ENCODE data around the gene PPARD. TPM values are rescaled to one million over a fixed set of nuclear protein-coding genes. Genes with fewer than 3 reads are reported as not detected.
"Not testable (repeated sequence)": the region's sequence is repeated elsewhere in the genome, so short reads cannot be mapped to it uniquely, and the experiment has no call there.

The PPARD gene
- total RNA-seq, 2 donors from 2014 or later: 21.2 to 24.1 TPM

DNA sequence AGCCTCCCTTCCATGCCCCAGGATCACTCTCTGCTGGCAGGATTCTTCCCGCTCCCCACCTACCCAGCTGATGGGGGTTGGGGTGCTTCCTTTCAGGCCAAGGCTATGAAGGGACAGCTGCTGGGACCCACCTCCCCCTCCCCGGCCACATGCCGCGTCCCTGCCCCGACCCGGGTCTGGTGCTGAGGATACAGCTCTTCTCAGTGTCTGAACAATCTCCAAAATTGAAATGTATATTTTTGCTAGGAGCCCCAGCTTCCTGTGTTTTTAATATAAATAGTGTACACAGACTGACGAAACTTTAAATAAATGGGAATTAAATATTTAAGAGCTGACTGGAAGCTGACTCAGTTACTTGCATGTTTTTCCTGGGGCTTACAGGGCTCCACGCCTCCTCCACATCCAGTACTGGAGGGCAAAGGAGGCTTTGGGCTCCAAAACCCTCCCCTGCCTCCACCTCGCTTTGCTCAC, 85.5 kb downstream of the PPARD start:
- no peaks in the 10 kb centered on the region for H3K9me3 ChIP-seq
- WGBS: 80% methylated on average over 9 of the region's 9 CpGs
- H3K4me3 ChIP-seq: no peak overlapping the region
- no peaks in the 10 kb centered on the region for H3K27me3 ChIP-seq (replicated peaks; ENCODE audit: insufficient read depth)
- no peak overlapping the region for H3K27ac ChIP-seq
- H3K36me3 ChIP-seq: peaks cover 0 to 5% of the 10 kb centered on the region in 2 donors
- no peaks in the 10 kb centered on the region for H3K4me1 ChIP-seq (replicated peaks)
- no peak for DNase-seq (ENCODE audit: low spot score)
- intact Hi-C loops (cut with DNase I): no loop called here
- no peak for TF ChIP-seq CTCF (IDR thresholded peaks at IDR 0.05)

GRCh38 chr6:35428421-35429149, 86.2 kb downstream of the PPARD start:
- no peak overlapping the region for H3K4me3 ChIP-seq
- H3K9me3 ChIP-seq: no peaks in the 10 kb centered on the region
- no peaks in the 10 kb centered on the region for H3K27me3 ChIP-seq (replicated peaks; ENCODE audit: insufficient read depth)
- no peak for DNase-seq (ENCODE audit: low spot score)
- 81% methylated on average over 10 of the region's 10 CpGs for WGBS
- no peak overlapping the region for H3K27ac ChIP-seq
- intact Hi-C loops (cut with DNase I): no loop called here
- TF ChIP-seq POLR2AphosphoS5 (IDR thresholded peaks at IDR 0.05): no peak
- TF ChIP-seq CTCF (IDR thresholded peaks at IDR 0.05): no peak
- no peak for TF ChIP-seq POLR2A (IDR thresholded peaks at IDR 0.05)
- H3K4me1 ChIP-seq (replicated peaks): no peaks in the 10 kb centered on the region
- H3K36me3 ChIP-seq: peaks cover 0 to 5% of the 10 kb centered on the region in 2 donors

- Histone ChIP-seq H3K4me1 (replicated peaks) (no peaks in the 10 kb centered on the region), H3K27ac (no peak overlapping the region), H3K9me3 (no peaks in the 10 kb centered on the region), H3K4me3 (no peak overlapping the region), H3K36me3 (peaks cover 0 to 2% of the 10 kb centered on the region in 2 donors), H3K27me3 (replicated peaks; ENCODE audit: insufficient read depth) (no peaks in the 10 kb centered on the region)
- intact Hi-C loops (cut with DNase I): no loop called here
- no peak for DNase-seq (ENCODE audit: low spot score)
- TF ChIP-seq CTCF (IDR thresholded peaks at IDR 0.05): no peak
- TF ChIP-seq POLR2A (IDR thresholded peaks at IDR 0.05): no peak
- TF ChIP-seq POLR2AphosphoS5 (IDR thresholded peaks at IDR 0.05): no peak
- 97% methylated on average over 2 of the region's 2 CpGs for WGBS
Measured at GRCh38 chr6:35429463-35429862, 87.1 kb downstream of the PPARD start.

DNA sequence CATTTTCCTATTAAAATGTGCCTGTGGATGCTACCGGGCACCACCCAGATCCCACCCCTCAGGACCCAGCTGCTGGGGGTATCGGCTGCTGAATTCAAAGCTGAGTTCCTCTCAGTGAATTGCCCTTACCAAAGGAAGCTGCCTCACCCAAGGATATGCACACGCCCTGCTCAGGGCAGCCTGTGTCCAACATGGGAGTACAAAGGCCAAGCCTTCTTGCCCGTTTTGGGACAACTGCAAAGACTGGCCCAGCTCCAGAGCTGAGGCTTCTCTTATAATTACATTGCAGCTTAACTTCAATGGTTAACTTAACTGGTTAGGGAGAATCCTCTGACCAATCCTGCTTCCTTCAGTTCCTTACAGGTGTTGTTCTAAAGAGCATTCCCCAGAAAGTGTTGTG, 89.9 kb downstream of the PPARD start:
- Histone ChIP-seq H3K4me3 (no peak overlapping the region), H3K27me3 (replicated peaks; ENCODE audit: insufficient read depth) (no peaks in the 10 kb centered on the region), H3K9me3 (no peaks in the 10 kb centered on the region), H3K27ac (no peak overlapping the region), H3K4me1 (replicated peaks) (no peaks in the 10 kb centered on the region), H3K36me3 (no peaks in the 10 kb centered on the region)
- WGBS: 60% methylated on average over 4 of the region's 4 CpGs
- no peak for TF ChIP-seq POLR2AphosphoS5 (IDR thresholded peaks at IDR 0.05)
- TF ChIP-seq CTCF (IDR thresholded peaks at IDR 0.05): no peak
- TF ChIP-seq POLR2A (IDR thresholded peaks at IDR 0.05): no peak
- DNase-seq (ENCODE audit: low spot score): no peak
- intact Hi-C loops (cut with DNase I): no loop called here

GRCh38 chr6:35432702-35433101, 90.3 kb downstream of the PPARD start:
- WGBS: 65% methylated on average over 3 of the region's 3 CpGs
- DNase-seq (ENCODE audit: low spot score); intact Hi-C loops (cut with DNase I); H3K27ac ChIP-seq; H3K4me1 ChIP-seq (replicated peaks); H3K4me3 ChIP-seq; H3K36me3 ChIP-seq; H3K9me3 ChIP-seq; H3K27me3 ChIP-seq (replicated peaks; ENCODE audit: insufficient read depth): not testable (repeated sequence)
